ENCODE results near the gene ABI3. TPM values are rescaled to one million over a fixed set of nuclear protein-coding genes. Genes with fewer than 3 reads are reported as not detected.

ABI3 gene
- total RNA-seq, 1 experiment from 2014 or later = not detected

DNA sequence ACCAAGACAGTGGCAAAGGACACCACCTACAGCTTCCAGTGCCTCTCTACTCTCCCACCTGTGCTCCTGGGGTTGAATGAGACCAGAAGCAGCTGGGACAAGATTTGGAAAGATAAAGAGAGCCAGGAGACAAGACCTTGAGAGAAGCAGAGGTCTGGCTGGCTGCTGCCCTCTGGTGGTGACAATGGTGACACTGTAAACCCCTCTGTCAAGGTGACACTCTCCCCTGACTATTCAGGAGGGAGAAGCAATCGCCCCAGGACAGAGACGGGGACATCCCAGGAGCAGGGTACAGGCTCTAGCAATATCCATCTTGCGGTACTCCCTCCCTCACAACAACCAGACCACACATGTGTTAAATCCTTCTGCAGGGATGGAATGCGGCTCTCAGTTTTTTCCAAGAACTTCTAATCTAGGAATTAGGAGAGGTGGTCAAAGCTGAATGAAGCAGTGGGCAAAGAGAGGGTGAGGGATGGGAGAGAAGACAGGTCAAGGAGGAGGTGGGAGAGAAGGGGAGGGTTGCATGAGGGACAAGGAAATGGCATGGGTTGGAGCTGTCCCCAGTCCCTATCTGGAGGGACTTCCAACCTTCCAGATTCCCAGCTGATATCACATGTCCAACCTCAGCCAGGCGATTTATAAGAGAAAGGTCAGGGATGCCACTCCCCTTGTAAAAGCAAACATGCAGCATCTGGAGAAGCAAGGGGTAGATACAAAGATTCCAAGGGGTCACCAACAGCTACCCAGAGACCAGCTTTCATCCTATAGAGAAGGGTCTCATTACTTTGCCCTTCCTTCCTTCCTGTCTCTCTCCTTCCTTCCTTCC is 17.1 kb downstream of the ABI3 start:
- intact Hi-C loops (cut with micrococcal nuclease; ENCODE audit: unreplicated experiment) = loop anchor here (2.0 to 10.0 kb wide), 2 partner anchors 47 to 173 kb away; no protein-coding TSS in a partner anchor
- Histone ChIP-seq H3K9me3 (ENCODE audit: control insufficient read depth, insufficient read depth, low read depth, low read length) (no peaks in the 10 kb centered on the region), H3K27ac (ENCODE audit: low read length) (no peak overlapping the region), H3K27me3 (ENCODE audit: control insufficient read depth, insufficient read depth, low read length) (peaks cover 5% of the 10 kb centered on the region; the same call in 1 of the 2 replicates), H3K4me1 (ENCODE audit: control insufficient read depth, insufficient read depth, low read length) (peaks cover 17% of the 10 kb centered on the region), H3K36me3 (ENCODE audit: control insufficient read depth, insufficient read depth, low read length) (no peaks in the 10 kb centered on the region; the same call in 1 of the 2 replicates), H3K4me3 (ENCODE audit: low read depth in 2 of 2, low read length in 2 of 2) (no peak overlapping the region)
- TF ChIP-seq, protein P1, sequence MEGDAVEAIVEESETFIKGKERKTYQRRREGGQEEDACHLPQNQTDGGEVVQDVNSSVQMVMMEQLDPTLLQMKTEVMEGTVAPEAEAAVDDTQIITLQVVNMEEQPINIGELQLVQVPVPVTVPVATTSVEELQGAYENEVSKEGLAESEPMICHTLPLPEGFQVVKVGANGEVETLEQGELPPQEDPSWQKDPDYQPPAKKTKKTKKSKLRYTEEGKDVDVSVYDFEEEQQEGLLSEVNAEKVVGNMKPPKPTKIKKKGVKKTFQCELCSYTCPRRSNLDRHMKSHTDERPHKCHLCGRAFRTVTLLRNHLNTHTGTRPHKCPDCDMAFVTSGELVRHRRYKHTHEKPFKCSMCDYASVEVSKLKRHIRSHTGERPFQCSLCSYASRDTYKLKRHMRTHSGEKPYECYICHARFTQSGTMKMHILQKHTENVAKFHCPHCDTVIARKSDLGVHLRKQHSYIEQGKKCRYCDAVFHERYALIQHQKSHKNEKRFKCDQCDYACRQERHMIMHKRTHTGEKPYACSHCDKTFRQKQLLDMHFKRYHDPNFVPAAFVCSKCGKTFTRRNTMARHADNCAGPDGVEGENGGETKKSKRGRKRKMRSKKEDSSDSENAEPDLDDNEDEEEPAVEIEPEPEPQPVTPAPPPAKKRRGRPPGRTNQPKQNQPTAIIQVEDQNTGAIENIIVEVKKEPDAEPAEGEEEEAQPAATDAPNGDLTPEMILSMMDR (IDR thresholded peaks at IDR 0.05) = peak; percentile 99
- TF ChIP-seq POLR2AphosphoS5 (IDR thresholded peaks at IDR 0.05; ENCODE audit: low read depth, low read length) = no peak
- POLR2A ChIA-PET = interaction anchor here (0.5 kb wide), 1 partner anchor 216 kb away, joined by 4 read pairs; no protein-coding TSS in a partner anchor
- peak; percentile 78 for ATAC-seq
- peak; percentile 61 for DNase-seq (ENCODE audit: low read depth, low spot score)
- CTCF ChIA-PET = interaction anchor here (0.8 to 1.4 kb wide), 5 partner anchors 13 to 192 kb away, joined by 3 to 8 read pairs (median 5); no protein-coding TSS in a partner anchor
- in situ Hi-C loops (cut with HindIII; ENCODE audit: low pct_unique_long_range_greater_than_20kb, low sequenced_read_pairs) = no loop called here
- BruUV-seq (replicated peaks) = no TSS peak

DNA sequence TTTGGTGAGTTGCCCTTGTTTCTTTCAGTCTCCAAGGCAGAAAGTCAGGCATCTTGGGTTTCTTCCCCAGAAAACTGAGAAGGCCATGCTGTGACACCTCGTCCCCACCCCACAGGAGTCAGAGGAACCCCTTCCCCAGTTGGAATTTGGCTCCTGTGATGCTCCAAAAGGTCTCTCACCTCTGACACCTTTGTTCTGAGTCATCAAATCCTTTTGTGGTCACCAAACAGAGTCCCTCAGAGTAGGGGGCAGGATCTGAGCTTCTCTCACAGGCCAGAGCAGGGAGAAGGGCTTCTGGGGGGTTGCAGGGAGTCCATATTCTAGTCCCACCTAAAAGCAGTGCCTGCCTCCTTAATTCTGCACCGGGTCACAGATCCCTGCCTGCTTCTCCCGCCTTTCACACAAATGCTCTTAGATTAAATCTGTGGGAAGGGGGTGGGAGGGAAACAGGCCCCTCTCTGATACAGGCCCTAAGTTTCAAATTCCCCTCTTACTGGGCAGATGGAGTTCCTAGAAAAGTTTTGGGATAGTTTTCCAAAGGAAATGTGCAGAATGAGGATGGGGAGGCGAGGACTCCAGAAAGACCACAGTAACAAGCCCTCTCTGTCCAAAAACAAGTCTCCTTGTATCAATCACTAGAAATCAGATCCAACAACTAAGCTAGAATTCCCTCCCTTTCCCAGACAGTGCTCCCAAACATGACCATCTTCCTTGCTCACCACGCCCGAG is 18.7 kb downstream of the ABI3 start:
- TF ChIP-seq POLR2AphosphoS5 (IDR thresholded peaks at IDR 0.05; ENCODE audit: low read depth, low read length) (no peak), SIN3A (IDR thresholded peaks at IDR 0.05; ENCODE audit: borderline replicate concordance, insufficient read depth, low read depth, low read length) (no peak), TCF7L2 (IDR thresholded peaks at IDR 0.05; ENCODE audit: low read depth, low read length) (no peak)
- TF ChIP-seq, protein P1 (IDR thresholded peaks at IDR 0.05) = no peak
- TF ChIP-seq, protein P2, sequence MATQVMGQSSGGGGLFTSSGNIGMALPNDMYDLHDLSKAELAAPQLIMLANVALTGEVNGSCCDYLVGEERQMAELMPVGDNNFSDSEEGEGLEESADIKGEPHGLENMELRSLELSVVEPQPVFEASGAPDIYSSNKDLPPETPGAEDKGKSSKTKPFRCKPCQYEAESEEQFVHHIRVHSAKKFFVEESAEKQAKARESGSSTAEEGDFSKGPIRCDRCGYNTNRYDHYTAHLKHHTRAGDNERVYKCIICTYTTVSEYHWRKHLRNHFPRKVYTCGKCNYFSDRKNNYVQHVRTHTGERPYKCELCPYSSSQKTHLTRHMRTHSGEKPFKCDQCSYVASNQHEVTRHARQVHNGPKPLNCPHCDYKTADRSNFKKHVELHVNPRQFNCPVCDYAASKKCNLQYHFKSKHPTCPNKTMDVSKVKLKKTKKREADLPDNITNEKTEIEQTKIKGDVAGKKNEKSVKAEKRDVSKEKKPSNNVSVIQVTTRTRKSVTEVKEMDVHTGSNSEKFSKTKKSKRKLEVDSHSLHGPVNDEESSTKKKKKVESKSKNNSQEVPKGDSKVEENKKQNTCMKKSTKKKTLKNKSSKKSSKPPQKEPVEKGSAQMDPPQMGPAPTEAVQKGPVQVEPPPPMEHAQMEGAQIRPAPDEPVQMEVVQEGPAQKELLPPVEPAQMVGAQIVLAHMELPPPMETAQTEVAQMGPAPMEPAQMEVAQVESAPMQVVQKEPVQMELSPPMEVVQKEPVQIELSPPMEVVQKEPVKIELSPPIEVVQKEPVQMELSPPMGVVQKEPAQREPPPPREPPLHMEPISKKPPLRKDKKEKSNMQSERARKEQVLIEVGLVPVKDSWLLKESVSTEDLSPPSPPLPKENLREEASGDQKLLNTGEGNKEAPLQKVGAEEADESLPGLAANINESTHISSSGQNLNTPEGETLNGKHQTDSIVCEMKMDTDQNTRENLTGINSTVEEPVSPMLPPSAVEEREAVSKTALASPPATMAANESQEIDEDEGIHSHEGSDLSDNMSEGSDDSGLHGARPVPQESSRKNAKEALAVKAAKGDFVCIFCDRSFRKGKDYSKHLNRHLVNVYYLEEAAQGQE (IDR thresholded peaks at IDR 0.05; ENCODE audit: insufficient read depth in 1 of 2, low read depth in 2 of 2, low read length in 1 of 2) = no peak
- ChIA-PET CTCF (interaction anchor here (0.6 to 0.7 kb wide), 2 partner anchors 17 to 39 kb away, joined by 3 to 8 read pairs; no protein-coding TSS in a partner anchor), POLR2A (interaction anchor here (0.5 to 0.6 kb wide), 3 partner anchors 65 to 462 kb away, joined by 3 to 5 read pairs (median 5); no protein-coding TSS in a partner anchor)
- Histone ChIP-seq H3K27me3 (ENCODE audit: control insufficient read depth, insufficient read depth, low read length) (peaks cover 5% of the 10 kb centered on the region; the same call in 1 of the 2 replicates), H3K27ac (ENCODE audit: low read length) (no peak overlapping the region), H3K36me3 (ENCODE audit: control insufficient read depth, insufficient read depth, low read length) (no peaks in the 10 kb centered on the region; the same call in 1 of the 2 replicates), H3K4me1 (ENCODE audit: control insufficient read depth, insufficient read depth, low read length) (peaks cover 10% of the 10 kb centered on the region), H3K9me3 (ENCODE audit: control insufficient read depth, insufficient read depth, low read depth, low read length) (no peaks in the 10 kb centered on the region), H3K4me3 (ENCODE audit: low read depth in 2 of 2, low read length in 2 of 2) (0 out of 4 replicates have a peak overlapping the region, but pooled peaks of 1 of the 2 experiments have one; percentile 12)
- no peak for ATAC-seq
- in situ Hi-C loops (cut with HindIII; ENCODE audit: low pct_unique_long_range_greater_than_20kb, low sequenced_read_pairs) (no loop called here), intact Hi-C loops (cut with micrococcal nuclease; ENCODE audit: unreplicated experiment) (loop anchor here (10.0 kb wide), 1 partner anchor 174 kb away; no protein-coding TSS in a partner anchor)
- no TSS peak for BruUV-seq (replicated peaks)
- no peak for DNase-seq (ENCODE audit: low read depth, low spot score)

All from Panc1 (cell line).